Measurements from ENCODE around the gene TTC7B. TPM values are rescaled to one million over a fixed set of nuclear protein-coding genes. Genes with fewer than 3 reads are reported as not detected.

The TTC7B gene
- total RNA-seq, 1 donor from 2014 or later = 83.7 TPM

DNA sequence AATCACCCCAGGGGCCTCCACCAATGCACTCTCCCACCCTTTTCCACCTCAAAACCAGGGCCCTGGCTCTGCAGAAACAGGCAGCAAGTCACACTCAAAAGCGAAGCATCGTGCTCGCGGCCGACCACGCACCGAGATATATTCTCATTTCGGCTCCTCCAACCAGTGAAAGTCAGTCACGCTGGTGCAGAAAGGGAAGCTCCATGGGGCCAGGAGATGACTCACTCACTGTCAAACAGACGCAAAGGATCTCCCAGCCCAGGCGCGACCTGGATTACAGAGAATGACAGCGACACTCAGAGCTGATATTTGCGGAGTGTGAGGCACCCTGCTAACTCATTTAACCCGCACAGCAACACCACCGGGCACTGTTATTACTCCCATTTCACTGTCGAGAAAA is 245.8 kb downstream of the TTC7B start:
- DNase-seq (ENCODE audit: extremely low read depth, low read depth, low spot score) = no peak

DNA sequence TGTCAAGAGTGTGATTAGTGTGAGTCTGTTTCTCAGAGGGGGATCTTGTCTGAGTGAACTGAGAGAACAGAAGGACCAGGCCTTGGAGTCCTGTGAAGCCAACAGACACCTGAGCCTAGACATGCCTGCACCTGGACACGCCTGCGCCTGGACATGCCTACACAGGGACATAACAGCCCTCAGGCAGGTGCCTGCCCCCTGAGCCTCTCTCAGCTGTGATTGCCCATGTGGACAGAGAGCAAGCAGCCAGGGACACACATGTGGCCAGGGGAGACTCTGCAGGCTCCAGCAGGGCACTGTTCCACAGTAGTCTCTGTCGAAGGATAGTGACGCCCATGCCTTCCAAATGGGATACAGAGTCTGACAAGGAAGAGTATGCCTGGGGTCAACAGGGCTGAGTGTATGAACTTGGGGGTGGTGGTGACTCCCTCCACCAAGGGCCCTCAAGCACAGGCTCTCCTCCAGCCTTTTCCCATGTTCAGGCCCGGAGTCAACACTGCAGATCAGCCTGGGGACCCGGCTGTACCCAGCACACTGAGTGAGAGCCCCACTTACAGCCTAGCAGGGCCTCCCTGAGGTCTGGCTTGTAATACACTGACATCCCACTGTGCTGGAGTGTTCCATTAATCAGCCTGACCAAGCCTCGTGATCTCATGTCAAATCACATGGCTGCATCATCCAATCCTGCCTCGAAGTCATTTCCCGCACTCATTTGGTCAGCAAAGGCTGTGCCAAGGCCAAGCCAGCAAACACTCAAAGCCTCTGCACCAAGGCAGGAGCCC is 246.4 kb downstream of the TTC7B start:
- DNase-seq (ENCODE audit: extremely low read depth, low read depth, low spot score) = no peak

DNA sequence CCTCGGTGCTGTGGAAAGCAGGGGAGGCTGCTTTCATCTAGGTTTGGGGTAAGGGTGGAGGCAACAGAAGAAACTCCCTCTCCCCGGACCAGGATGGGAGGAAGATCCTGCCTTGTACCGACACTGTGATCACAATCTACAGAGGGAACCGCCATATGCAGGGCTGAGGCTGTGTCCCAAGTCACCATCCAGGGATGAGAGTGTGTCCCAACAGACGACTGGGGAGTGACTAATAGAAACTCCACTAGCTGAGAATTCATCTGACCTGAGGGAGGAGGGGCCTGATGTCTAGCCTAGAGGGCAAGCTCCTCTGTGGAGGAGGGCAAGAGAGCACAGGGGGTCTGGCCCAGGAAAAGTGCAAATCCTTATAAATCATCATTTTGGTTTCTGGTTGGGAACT is 247.0 kb downstream of the TTC7B start:
- no peak for DNase-seq (ENCODE audit: extremely low read depth, low read depth, low spot score)

DNA sequence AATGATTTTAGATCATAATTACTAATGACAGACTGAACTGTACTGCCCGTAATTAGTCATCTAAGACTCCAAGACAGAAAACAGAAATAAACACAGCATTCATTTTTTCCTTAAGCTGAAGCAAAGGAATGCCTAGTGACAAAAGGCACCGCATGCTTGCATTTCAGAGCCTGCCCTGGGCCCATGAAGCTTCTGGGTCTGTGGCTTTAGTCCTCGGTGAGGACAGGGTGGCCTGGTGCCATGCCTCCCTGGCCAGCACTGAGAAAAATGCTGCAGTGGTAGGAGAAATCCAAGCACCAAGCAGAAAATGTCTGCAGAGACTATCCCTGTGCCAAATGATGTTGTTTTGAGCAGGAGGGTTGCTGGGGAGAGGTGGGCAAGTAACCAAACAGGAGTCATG is 247.8 kb downstream of the TTC7B start:
- DNase-seq (ENCODE audit: extremely low read depth, low read depth, low spot score) = no peak

DNA sequence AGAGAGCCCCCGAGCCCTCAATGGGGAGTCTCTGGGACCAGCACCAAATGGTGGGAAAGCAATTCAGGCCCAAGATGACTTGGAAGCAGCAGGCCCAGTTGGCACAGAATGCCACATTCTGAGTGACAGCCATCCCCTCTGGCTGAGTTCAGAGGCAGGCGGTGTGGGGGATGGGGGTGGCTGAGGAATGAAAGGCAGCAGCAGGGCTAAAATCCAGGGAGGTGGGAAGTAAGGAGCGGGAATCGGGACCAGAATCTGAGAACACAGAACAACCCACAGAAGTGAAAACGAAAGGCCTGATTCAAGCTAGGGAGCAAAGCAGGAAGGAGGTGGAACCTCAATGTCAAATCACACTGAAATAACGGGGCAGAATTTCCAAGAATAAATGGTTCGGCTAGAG is 248.2 kb downstream of the TTC7B start:
- DNase-seq (ENCODE audit: extremely low read depth, low read depth, low spot score) = no peak

DNA sequence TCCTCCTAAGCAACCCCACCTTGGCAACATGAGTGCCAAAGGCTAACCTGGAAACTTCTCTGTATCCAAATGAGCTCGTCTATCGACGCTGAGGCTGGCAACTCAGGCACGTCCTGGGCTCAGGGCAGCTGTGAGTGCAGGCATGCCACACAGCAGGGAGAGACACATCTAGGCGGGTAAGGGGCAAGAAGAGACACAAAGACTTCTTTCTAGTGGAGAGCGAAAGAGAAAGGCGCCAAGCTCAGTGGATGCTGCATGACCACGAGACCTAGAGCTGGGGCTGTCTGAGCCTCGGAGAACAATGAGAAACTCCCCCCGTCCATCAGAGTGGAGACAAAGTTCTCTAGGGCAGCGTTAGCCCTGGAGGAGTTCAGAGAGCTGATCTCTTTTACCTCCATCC is 249.0 kb downstream of the TTC7B start:
- no peak for DNase-seq (ENCODE audit: extremely low read depth, low read depth, low spot score)

DNA sequence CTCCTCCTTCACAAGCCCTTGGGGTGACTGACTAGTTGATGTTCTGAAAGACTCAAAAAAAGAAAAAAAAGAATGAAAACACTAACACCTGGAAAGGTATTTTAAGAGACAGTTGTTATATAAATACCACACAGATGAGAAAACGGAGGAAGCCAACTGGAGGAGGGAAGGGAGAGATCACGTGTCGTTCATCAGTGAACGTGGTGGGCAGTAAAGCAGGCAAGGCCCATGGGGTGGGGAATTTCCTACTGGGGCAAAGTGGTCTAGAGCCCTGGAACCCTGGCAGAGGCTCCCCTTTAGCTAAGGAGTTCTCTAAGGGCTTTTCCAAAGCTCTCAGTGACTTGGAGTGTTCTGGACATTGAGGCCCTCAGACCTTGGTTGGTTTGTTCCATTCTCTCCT is 249.7 kb downstream of the TTC7B start:
- no peak for DNase-seq (ENCODE audit: extremely low read depth, low read depth, low spot score)

DNA sequence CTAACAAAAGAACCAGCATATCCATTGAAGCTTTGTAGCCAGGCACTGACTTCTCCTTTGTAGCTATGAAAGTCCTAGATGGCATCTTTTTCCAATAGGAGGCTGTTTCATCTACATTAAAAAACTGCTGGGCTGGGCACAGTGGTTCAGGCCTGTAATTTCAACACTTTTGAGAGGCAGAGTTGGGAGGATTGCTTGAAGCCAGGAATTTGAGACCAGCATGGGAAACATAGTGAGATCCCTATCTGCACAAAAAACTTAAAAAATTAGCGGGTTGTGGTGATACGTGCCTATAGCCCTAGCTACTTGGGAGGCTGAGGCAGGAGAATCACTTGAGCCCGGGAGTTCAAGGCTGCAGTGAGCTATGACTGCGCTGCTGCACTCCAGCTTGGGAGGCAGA is 251.7 kb downstream of the TTC7B start:
- DNase-seq (ENCODE audit: extremely low read depth, low read depth, low spot score) = no peak

DNA sequence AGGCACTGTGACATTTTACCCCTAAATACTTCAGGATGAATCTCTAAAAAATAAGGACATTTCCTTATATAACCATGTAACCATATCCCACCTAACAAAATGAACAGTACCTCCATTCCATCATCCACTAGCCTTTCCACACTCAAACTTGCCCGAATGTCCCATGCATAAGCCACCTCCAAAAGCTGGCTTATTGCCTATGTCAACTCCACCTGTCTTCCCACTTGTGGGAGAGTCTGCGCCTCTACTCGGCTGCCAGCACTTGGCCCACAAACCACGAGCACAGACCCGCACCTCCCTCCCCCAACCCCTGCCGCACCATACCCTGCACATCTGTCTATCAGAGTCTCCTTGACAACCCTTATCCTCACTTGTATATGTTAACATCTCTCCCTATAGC is 253.6 kb downstream of the TTC7B start:
- no peak for DNase-seq (ENCODE audit: extremely low read depth, low read depth, low spot score)

DNA sequence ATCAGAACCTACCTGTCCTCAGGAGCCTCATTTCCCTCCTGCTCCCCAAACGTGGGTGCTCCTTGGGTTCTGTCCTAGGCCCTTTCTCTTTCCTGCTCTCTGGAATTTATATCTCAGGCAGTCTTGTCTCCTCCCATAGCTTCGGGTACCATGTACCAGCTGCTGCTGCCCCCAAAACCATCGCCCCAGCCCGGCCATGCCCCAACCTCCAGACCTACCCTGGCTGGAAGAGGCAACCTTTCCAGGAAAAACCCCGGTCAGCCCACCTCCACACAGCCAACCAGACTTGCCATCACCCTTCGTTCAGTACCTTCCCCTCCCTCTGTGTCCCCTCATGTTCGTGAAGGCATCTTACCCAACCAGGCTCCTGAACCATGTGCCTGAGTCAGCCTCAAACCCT is 254.3 kb downstream of the TTC7B start:
- no peak for DNase-seq (ENCODE audit: extremely low read depth, low read depth, low spot score)

DNA sequence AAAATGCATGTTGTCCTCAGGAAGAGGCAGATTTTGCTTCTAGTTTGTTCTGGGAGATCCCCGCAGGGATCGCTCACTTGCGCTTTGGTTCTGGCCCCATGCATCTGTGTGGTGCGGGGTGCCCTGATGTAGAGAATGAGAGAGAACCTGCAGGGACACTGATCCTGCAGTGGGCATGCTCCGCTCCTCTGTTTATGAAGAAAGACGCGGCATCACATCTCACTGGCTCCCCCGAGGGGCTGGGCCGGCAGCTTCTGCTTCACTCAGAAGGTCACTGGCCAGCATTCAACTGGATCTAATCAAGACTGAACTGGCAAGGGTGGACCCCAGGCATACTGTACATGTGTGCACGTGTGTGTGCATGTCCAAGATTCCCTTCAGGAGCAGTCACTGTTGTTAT is 255.2 kb downstream of the TTC7B start:
- no peak for DNase-seq (ENCODE audit: extremely low read depth, low read depth, low spot score)

DNA sequence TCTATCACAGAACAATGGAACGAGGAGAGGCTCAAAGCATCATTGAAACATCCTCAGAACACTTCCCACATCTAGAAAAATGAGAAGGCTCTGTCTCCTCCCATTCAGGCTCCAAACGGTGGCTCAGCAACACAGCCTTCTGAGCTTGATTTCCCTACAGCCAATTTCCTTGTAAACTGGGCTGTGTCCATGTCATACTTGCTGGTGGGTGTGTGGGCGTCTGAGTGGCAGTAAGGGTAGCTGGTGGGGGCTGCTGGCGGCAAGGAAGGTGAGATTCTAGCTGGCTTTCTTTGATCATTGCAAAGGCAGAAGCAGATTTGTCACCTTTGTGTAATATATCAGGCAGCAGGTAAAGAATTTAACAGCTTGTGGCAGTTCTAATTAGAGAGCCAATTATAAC is 255.7 kb downstream of the TTC7B start:
- DNase-seq (ENCODE audit: extremely low read depth, low read depth, low spot score) = no peak

DNA sequence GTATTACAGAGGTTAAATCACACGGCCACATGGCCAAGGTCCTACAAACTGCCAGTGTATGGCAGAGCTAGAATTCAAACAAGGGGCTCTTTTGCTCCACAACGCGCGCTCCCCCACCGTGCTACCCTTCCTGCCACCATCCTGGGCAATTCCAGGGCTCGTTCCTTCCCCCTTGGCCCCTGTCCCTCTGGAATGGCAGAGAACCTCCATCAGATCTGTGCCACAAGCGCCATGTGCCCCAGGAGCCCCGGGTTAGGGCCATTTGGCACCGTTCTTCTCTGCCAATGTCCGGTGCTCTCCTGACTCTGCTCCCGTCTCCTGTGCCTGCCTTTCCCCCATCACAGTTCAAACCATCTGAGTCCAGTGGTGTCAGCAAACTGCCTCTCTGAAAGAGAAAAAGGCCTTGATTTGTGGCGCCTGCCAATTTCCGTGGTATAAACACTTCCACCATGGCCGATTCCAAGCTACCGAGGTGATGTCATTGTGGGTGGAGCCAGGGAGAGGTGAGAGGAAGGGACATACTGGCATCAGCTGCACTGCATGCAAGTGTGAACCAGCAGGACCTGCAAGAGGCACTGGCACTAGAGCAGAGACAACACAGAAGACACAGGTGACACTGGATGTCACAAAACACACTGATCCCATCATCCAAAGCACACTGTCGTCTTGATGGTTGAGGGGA is 256.3 kb downstream of the TTC7B start:
- DNase-seq (ENCODE audit: extremely low read depth, low read depth, low spot score) = no peak

DNA sequence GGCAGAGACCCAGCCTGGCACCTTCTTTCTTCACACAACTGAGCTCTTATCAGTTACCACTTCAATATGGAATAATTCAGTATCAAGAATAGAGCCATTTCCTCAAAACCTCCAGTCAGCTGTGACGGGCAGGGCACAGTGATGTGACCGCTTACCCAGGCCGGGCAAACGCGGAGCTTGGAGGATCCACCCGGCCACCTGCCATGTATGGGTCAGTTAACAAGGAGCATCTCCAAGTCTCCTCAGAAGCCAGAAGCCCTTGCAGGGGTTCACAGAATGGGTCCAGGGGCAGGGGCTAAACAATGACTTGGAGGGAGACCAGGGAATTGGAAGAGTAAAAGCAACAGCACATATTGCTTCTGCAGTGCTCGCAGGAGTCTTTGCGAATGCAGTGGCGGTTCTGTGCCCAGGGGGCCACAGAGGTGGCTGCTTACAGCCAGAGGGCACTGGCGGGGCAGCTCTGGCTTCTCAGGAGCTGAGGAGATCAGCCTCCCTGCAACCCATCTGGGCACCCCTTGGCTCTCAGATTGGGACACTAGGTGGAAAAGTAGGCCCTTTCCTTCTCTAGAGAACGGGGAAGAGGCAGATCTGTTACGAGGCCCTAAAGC is 257.1 kb downstream of the TTC7B start:
- no peak for DNase-seq (ENCODE audit: extremely low read depth, low read depth, low spot score)

DNA sequence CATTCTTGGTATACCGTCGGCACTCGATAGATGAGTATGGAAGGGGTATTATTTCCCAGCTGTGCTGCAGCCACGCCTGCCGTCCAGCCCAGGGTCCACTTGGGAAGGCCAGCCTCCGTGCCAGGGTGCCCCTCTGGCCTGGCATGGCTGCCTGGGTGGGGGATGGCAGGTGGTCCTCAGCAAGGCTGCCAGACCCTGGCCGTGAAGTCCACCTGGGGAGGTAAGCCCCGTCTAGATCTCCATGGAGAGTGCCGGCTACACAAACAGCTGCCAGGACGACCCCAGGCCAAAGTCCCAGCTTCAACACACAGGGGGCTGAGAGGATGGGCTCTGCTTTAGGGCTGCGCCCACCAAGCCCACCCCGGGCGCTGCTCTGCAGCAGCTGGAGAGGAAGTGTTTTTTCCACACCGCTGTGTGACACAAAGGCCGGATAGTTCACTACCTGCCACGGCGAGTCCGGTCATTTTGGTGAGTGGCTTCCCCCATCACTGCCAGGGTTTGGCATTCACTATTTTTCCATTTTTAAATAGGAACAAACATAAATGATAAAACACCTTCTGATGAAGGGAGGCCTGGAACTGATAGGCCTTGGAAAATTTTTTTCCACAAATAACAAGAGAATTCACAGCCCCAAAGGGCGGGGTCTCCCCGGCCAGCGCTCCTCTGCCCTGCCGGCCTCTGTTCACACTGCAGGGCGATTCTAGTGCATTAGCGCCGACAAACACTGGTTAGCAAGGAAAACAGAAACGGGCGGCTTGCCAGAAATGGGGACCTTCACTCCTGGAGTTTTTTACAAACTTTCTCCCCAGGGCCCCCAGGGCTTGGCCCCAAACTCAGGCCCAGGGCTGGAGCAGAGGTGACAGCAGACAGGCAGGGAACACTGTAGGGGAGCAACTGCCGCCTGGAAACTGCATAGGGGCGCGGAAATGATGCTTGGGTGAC is 257.9 kb downstream of the TTC7B start:
- DNase-seq (ENCODE audit: extremely low read depth, low read depth, low spot score) = no peak

DNA sequence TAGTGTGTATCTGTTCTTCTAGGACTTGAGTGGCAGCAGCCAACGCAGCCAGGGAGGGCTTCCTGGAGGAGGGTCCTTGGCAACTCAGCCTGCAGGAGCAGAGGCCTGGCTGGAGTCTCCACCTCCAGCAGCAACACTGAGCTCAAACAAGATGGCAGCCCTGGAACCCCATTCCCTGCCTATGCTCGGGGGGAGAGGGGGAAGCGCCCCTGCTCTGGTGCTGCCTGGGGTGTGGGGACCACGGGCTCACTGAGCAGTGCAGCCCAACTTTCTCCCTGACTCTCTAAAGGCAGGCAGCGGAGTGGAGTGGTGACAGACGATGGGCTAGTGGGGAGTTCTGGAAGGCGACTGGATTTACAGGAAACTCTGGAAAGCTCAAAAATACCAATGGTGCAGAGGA is 258.7 kb downstream of the TTC7B start:
- no peak for DNase-seq (ENCODE audit: extremely low read depth, low read depth, low spot score)

DNA sequence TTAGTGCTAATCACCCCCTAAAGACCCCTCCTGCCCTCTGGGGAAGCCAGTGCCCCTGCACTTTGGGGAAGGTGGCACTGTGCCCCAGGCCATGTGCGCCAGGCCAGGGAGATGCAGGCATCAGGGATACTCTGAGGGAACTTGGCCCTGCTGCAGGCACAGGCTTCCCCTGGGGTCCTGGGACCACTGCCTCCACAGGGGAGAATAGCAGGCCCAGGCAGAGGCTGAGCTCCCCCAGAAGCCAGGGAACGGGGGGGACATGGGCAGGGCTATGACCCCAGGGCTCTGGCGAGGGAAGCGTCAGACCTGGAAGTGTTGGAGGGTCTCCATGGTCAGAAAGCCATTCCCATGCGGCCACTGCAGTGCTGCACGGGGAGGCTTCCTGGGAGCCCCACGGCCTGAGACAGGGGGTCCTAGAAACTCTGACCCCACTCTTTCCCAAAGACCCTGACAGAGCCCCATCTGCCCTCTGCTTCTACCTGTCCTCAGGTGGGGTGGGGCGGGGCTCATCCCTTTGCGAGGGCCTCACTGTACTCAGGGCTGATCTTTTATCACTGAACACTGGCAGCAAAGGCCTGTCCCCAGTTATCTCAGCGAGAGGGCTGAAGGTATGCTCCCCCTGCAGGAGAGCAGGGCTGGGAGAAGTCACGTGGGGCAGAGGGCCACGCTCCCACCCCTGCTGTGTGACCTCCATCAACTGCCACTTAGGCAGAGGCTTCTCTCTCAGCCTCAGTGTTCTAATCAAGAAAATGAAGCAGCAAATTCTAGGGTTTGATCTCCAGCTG is 259.4 kb downstream of the TTC7B start:
- DNase-seq (ENCODE audit: extremely low read depth, low read depth, low spot score) = no peak

DNA sequence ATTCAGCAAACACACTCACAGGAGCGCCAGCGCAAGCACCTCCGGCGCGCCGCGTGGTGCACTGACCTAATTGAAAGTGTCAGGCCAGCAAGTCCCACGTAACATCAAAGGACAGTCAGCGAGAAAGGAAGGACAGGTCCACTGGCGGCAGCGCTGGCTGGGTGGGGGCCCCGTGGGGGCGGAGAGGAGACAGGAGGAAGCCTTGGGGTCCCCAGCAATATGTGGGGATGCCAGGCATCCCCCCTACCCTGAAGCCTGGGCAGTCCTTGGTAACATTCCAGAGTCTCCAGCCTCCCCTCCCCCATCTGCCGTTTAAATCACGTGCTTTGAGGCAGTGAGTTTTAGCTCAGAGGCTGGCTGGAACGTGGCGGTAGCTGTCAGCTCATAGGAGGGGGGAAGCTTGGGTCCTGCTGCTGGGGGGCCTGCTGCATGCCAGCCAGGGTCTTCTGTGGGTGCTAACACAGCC is 260.2 kb downstream of the TTC7B start:
- no peak for DNase-seq (ENCODE audit: extremely low read depth, low read depth, low spot score)

DNA sequence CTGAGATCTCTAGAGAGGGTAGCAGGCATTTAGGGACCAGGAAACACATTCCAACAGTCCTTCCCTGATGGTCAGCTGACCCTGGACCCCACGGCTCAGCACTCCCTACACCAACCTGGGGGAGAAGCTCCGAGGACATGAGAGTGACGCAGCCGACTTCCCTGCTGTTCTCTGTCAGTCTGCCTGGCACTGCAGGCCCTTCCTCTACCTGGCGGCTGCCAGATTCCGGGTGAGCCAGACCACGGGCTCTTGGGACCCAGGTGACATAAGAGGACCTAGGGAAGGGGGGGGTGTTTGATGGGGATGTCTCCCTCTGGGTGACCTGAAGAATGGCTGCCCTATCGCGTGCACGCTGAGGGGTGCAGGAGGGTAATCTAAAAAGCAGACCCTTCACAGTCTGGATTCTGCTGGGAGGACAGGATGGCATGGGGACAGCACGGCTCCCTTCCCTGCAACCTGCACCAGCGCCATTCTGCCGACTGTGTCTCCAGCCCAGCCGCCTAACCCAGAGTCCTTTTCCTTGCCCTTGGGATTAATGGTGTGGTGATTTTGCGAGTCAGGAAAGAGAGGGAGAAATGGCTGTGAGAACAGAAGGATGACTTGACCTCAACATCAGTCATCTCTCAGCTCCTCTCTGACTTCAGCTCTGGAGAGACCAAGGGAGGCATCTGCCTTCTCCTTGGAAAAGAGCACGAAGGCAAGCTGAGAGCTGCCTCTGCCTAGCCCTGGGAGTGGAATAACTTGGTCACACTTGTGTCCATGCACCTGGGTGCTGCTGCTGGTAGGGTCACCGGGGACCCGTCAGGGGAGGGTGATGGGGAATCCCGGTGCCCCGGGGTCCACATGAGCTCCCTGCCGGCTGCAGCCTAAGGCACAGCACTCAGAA is 260.9 kb downstream of the TTC7B start:
- DNase-seq (ENCODE audit: extremely low read depth, low read depth, low spot score) = no peak

Data from glomerular endothelial cell (primary cell).